Chondrocyte (in vitro differentiated cells): Measurements from ENCODE around the gene MALT1. TPM values are rescaled to one million over a fixed set of nuclear protein-coding genes. Genes with fewer than 3 reads are reported as not detected.

Experiments
- DNase-seq: peaks from one replicate; pipeline ENCODE4 v3.0.0; 2021; ENCODE audit warnings: mixed read lengths, low spot score
- H3K27ac Mint-ChIP-seq: one replicate; pipeline ENCODE4 v1.8.0; 2021; ENCODE audit warnings: mild to moderate bottlenecking, moderate library complexity, mixed read lengths; ENCODE audit not compliant: unreplicated experiment
- H3K27me3 Mint-ChIP-seq: 2 replicates; pipeline ENCODE4 v1.8.0; 2021; ENCODE audit warnings: low read depth, mixed read lengths
- H3K36me3 Mint-ChIP-seq: 2 replicates; pipeline ENCODE4 v1.8.0; 2021; ENCODE audit warnings: low read depth, mixed read lengths
- H3K4me1 Mint-ChIP-seq: 2 replicates; pipeline ENCODE4 v1.8.0; 2021; ENCODE audit warnings: low read depth, mild to moderate bottlenecking, mixed read lengths
- H3K4me3 Mint-ChIP-seq: one replicate; pipeline ENCODE4 v1.8.0; 2021; ENCODE audit warnings: mild to moderate bottlenecking, moderate library complexity, mixed read lengths; ENCODE audit not compliant: unreplicated experiment
- H3K9me3 Mint-ChIP-seq: 2 replicates; pipeline ENCODE4 v1.8.0; 2021; ENCODE audit warnings: low read depth, mixed read lengths
- total RNA-seq: library from RNA; stranded (reverse); gene quantifications from 3 replicates; pipeline ENCODE4 v1.2.1, GENCODE V29; 2021
- TF ChIP-seq, protein P1 (sequence below): fragments of 200-600 bp; sonication (generic); IDR thresholded peaks from 2 replicates; pipeline ENCODE4 v1.5.0; 2021; ENCODE audit warnings: antibody characterized with exemption, mild to moderate bottlenecking, moderate library complexity

Gene MALT1
- total RNA-seq, 1 donor from 2014 or later: 17.4 TPM

- no peaks in the 10 kb centered on the region for H3K36me3 Mint-ChIP-seq
- no peak for DNase-seq
- peaks cover 17% of the 10 kb centered on the region for H3K4me1 Mint-ChIP-seq
- TF ChIP-seq, protein P1, sequence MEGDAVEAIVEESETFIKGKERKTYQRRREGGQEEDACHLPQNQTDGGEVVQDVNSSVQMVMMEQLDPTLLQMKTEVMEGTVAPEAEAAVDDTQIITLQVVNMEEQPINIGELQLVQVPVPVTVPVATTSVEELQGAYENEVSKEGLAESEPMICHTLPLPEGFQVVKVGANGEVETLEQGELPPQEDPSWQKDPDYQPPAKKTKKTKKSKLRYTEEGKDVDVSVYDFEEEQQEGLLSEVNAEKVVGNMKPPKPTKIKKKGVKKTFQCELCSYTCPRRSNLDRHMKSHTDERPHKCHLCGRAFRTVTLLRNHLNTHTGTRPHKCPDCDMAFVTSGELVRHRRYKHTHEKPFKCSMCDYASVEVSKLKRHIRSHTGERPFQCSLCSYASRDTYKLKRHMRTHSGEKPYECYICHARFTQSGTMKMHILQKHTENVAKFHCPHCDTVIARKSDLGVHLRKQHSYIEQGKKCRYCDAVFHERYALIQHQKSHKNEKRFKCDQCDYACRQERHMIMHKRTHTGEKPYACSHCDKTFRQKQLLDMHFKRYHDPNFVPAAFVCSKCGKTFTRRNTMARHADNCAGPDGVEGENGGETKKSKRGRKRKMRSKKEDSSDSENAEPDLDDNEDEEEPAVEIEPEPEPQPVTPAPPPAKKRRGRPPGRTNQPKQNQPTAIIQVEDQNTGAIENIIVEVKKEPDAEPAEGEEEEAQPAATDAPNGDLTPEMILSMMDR: no peak
- no peaks in the 10 kb centered on the region for H3K27me3 Mint-ChIP-seq
- no peak overlapping the region for H3K27ac Mint-ChIP-seq
- H3K4me3 Mint-ChIP-seq: no peak overlapping the region
- peaks cover 7% of the 10 kb centered on the region for H3K9me3 Mint-ChIP-seq
These were observed 16.2 kb upstream of the MALT1 start for GRCh38 chr18:58654896-58655614.

GRCh38 chr18:58657081-58657480, 14.2 kb upstream of the MALT1 start:
- peaks cover 7% of the 10 kb centered on the region for H3K9me3 Mint-ChIP-seq
- H3K27me3 Mint-ChIP-seq: no peaks in the 10 kb centered on the region

DNA sequence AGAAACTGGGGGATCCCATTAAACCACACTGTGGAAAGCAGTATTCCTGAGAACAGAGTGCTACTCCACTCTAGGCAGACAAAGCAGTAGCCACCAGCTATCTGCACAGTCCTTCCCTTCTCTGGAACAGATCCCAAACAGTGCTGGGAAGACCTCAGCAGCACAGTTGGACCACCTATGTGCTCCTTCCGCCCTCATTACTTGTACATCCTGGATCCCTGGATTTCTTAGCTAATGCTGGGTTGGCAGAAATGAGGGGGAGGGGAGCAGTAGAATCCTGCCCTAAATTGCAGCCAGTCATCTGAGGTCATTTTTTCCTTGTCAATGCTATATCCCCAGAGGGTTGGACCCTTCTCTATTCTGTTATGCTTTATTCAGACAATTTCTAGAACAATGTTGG, 13.8 kb upstream of the MALT1 start:
- no peak overlapping the region for H3K27ac Mint-ChIP-seq
- peaks cover 17% of the 10 kb centered on the region for H3K4me1 Mint-ChIP-seq
- DNase-seq: no peak
- H3K9me3 Mint-ChIP-seq: peaks cover 7% of the 10 kb centered on the region
- TF ChIP-seq, protein P1: no peak
- no peaks in the 10 kb centered on the region for H3K36me3 Mint-ChIP-seq
- no peak overlapping the region for H3K4me3 Mint-ChIP-seq
- H3K27me3 Mint-ChIP-seq: no peaks in the 10 kb centered on the region

More at GRCh38 chr18:58657081-58657480, 14.2 kb upstream of the MALT1 start:
- TF ChIP-seq, protein P1: no peak
- no peak for DNase-seq
- no peak overlapping the region for H3K27ac Mint-ChIP-seq
- H3K4me1 Mint-ChIP-seq: peaks cover 17% of the 10 kb centered on the region
- no peak overlapping the region for H3K4me3 Mint-ChIP-seq
- no peaks in the 10 kb centered on the region for H3K36me3 Mint-ChIP-seq

DNA sequence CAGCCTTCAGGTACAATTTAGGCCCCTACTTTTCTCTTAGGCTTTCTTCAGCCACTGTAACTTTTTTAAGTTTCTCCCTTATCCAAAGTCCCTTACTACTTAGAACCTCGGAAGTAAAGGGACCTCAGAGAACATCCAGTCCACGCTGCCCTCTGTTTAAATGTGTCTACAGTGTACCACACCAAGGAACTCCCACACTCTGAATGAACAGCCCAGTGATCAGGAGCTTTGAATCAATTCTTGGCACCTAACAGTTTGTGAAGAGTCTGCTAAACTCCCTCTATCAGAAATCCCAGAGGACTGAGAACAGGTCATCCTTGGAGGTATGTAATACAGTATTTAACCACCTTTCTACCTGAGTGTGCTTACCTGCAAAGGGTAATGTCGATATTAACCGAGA, 11.6 kb upstream of the MALT1 start:
- Mint-ChIP-seq H3K27ac (no peak overlapping the region), H3K4me3 (no peak overlapping the region), H3K9me3 (peaks cover 7% of the 10 kb centered on the region), H3K27me3 (no peaks in the 10 kb centered on the region), H3K36me3 (no peaks in the 10 kb centered on the region), H3K4me1 (peaks cover 6% of the 10 kb centered on the region)
- no peak for DNase-seq
- TF ChIP-seq, protein P1: no peak

DNA sequence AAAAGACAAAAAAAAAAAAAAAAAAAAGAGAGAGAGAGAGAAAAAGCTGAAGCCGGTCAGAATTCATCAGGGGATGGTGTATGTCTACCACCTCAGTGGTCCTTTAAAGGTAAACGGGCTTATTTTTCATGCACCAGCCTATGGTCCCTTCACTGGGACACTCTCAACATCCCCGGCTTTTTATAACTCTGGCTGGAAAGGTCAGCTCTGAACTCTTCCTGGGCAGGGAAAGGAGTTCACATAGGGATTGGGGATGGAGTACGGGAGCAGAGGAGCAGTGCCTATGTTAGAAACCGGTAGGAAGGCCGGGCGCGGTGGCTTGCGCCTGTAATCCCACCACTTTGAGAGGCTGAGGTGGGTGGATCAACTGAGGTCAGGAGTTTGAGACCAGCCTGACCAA, 10.3 kb upstream of the MALT1 start:
- Mint-ChIP-seq H3K4me3 (no peak overlapping the region), H3K27me3 (no peaks in the 10 kb centered on the region), H3K9me3 (no peaks in the 10 kb centered on the region), H3K27ac (no peak overlapping the region), H3K36me3 (no peaks in the 10 kb centered on the region), H3K4me1 (peaks cover 12% of the 10 kb centered on the region)
- DNase-seq: no peak
- TF ChIP-seq, protein P1: no peak
